IMR-90 (cell line): ENCODE results near the gene PRXL2B. TPM values are rescaled to one million over a fixed set of nuclear protein-coding genes. Genes with fewer than 3 reads are reported as not detected.

Source experiments
- ATAC-seq: fragments of 200-7000 bp; cut with Tn5 transposase; 2 replicates; pipeline ENCODE4 v1.9.1; 2020; ENCODE audit warnings: low read depth, mild to moderate bottlenecking, moderate library complexity
- BruUV-seq: library from RNA; stranded (reverse); fragments of 400-500 nt; replicated peaks from 2 replicates; lab custom pipeline; 2021; lab: Mats Ljungman, UMichigan
- CTCF ChIA-PET: fragments of 300-600 bp; formaldehyde crosslinking; extraction: SDS; loops from one replicate; lab custom pipeline; 2021; ENCODE audit warnings: antibody characterized with exemption; lab: Yijun Ruan, JAX
- POLR2A ChIA-PET: fragments of 300-600 bp; sonication (Branson Sonifier 250); formaldehyde crosslinking; loops from one replicate; lab custom pipeline; 2022; ENCODE audit warnings: antibody characterized with exemption; ENCODE audit not compliant: unreplicated experiment; lab: Charles Lee
- DNase-seq: peaks from one replicate; pipeline ENCODE4 v3.0.0; 2013
- H2AFZ ChIP-seq: replicated peaks from 2 replicates; pipeline ENCODE3; 2013; ENCODE audit warnings: low read length, mild to moderate bottlenecking; ENCODE audit not compliant: poor library complexity
- H2AK5ac ChIP-seq: 2 replicates; pipeline ENCODE4 v1.6.1; 2013; ENCODE audit warnings: low read depth, low read length, inconsistent platforms
- H2AK9ac ChIP-seq: replicated peaks from 2 replicates; pipeline ENCODE3; 2013; ENCODE audit warnings: mild to moderate bottlenecking, low read depth, low read length, moderate library complexity; ENCODE audit not compliant: poor library complexity
- H2BK120ac ChIP-seq: 2 replicates; pipeline ENCODE4 v1.6.1; 2013; ENCODE audit warnings: low read depth, low read length, inconsistent platforms
- H2BK15ac ChIP-seq: 3 replicates; pipeline ENCODE4 v1.6.1; 2013; ENCODE audit warnings: low read depth, low read length, inconsistent platforms
- H2BK20ac ChIP-seq: 2 replicates; pipeline ENCODE4 v1.6.1; 2013; ENCODE audit warnings: low read depth, mild to moderate bottlenecking, inconsistent platforms, low read length, moderate library complexity
- H2BK5ac ChIP-seq: 2 replicates; pipeline ENCODE4 v1.6.1; 2013; ENCODE audit warnings: mild to moderate bottlenecking, low read depth, low read length, inconsistent platforms; ENCODE audit not compliant: poor library complexity, severe bottlenecking
- H3K14ac ChIP-seq: replicated peaks from 2 replicates; pipeline ENCODE4 v1.6.1; 2013; ENCODE audit warnings: low read depth, low read length, inconsistent platforms
- H3K18ac ChIP-seq: 2 replicates; pipeline ENCODE4 v1.6.1; 2013; ENCODE audit warnings: low read depth, low read length, control low read depth
- H3K23ac ChIP-seq: 2 replicates; pipeline ENCODE4 v1.6.1; 2013; ENCODE audit warnings: low read depth, low read length, inconsistent platforms
- H3K27ac ChIP-seq: 2 replicates; pipeline ENCODE4 v1.5.1; 2013; ENCODE audit warnings: mild to moderate bottlenecking, control low read depth, low read length; ENCODE audit not compliant: insufficient read depth
- H3K27me3 ChIP-seq: 2 replicates; pipeline ENCODE4 v1.6.1; 2013; ENCODE audit warnings: low read length; ENCODE audit not compliant: control insufficient read depth, insufficient read depth
- H3K36me3 ChIP-seq: 2 replicates; pipeline ENCODE4 v1.6.1; 2013; ENCODE audit warnings: low read length, mixed read lengths; ENCODE audit not compliant: control insufficient read depth, insufficient read depth
- H3K4ac ChIP-seq: 2 replicates; pipeline ENCODE4 v1.6.1; 2013; ENCODE audit warnings: low read depth, low read length, inconsistent platforms
- H3K4me1 ChIP-seq: 2 replicates; pipeline ENCODE4 v1.6.1; 2013; ENCODE audit warnings: low read length, mixed read lengths; ENCODE audit not compliant: control insufficient read depth, insufficient read depth
- H3K4me2 ChIP-seq: 2 replicates; pipeline ENCODE4 v1.6.1; 2013; ENCODE audit warnings: low read depth, mild to moderate bottlenecking, control low read depth, low read length, moderate library complexity
- H3K4me3 ChIP-seq: 2 replicates; pipeline ENCODE4 v1.5.1; 2013; ENCODE audit warnings: low read depth, mild to moderate bottlenecking, control low read depth, low read length, moderate library complexity; ENCODE audit not compliant: insufficient read depth
- H3K56ac ChIP-seq: 2 replicates; pipeline ENCODE4 v1.6.1; 2013; ENCODE audit warnings: low read length, inconsistent platforms; ENCODE audit not compliant: insufficient read depth; ENCODE audit errors: extremely low read depth
- H3K79me1 ChIP-seq, 2 experiments: 2 replicates each; pipeline ENCODE4 v1.6.1; 2013; ENCODE audit warnings: low read length in 2 of 2, inconsistent platforms in 1 of 2, low read depth in 1 of 2
- H3K9ac ChIP-seq: 2 replicates; pipeline ENCODE4 v1.6.1; 2013; ENCODE audit warnings: low read depth, low read length, control low read depth
- H3K9me1 ChIP-seq: 2 replicates; pipeline ENCODE4 v1.6.1; 2013; ENCODE audit warnings: low read length, inconsistent platforms; ENCODE audit not compliant: insufficient read depth
- H3K9me3 ChIP-seq: 2 replicates; pipeline ENCODE4 v1.6.1; 2013; ENCODE audit warnings: low read length; ENCODE audit not compliant: control insufficient read depth, insufficient read depth
- H4K20me1 ChIP-seq: 2 replicates; pipeline ENCODE4 v1.6.1; 2013; ENCODE audit warnings: low read length, inconsistent platforms; ENCODE audit not compliant: insufficient read depth
- H4K5ac ChIP-seq: 2 replicates; pipeline ENCODE4 v1.6.1; 2013; ENCODE audit warnings: mild to moderate bottlenecking, low read depth, low read length, control low read depth
- H4K8ac ChIP-seq, 2 experiments: 2 replicates each; pipeline ENCODE4 v1.6.1; 2013; ENCODE audit warnings: low read depth in 2 of 2, low read length in 2 of 2, control low read depth in 1 of 2, inconsistent platforms in 1 of 2
- H4K91ac ChIP-seq: 2 replicates; pipeline ENCODE4 v1.6.1; 2013; ENCODE audit warnings: low read depth, low read length, inconsistent platforms; ENCODE audit not compliant: insufficient read depth
- BHLHE40 ChIP-seq: fragments of 150-350 bp; IDR thresholded peaks from 2 replicates; pipeline ENCODE4 v1.6.1; 2016; ENCODE audit warnings: mild to moderate bottlenecking, low read depth, low read length
- CEBPB ChIP-seq: IDR thresholded peaks from 2 replicates; pipeline ENCODE4 v1.6.1; 2012; ENCODE audit warnings: low read depth, low read length, improper control_type of control experiment
- CHD1 ChIP-seq: IDR thresholded peaks from 2 replicates; pipeline ENCODE4 v1.6.1; 2012; ENCODE audit warnings: low read depth, low read length, improper control_type of control experiment
- CTCF ChIP-seq: conservative IDR thresholded peaks from 2 replicates; pipeline ENCODE4 v1.5.1; 2012; ENCODE audit warnings: mild to moderate bottlenecking, low read depth, low read length, improper control_type of control experiment
- ELK1 ChIP-seq: fragments of 150-350 bp; IDR thresholded peaks from 2 replicates; pipeline ENCODE4 v1.6.1; 2016; ENCODE audit warnings: low read depth, mild to moderate bottlenecking, low read length, moderate library complexity, borderline replicate concordance
- FOS ChIP-seq: fragments of 150-350 bp; IDR thresholded peaks from 2 replicates; pipeline ENCODE4 v1.6.1; 2016; ENCODE audit warnings: low read depth, low read length
- MAFK ChIP-seq: IDR thresholded peaks from 2 replicates; pipeline ENCODE4 v1.6.1; 2012; ENCODE audit warnings: low read depth, low read length, improper control_type of control experiment
- MAZ ChIP-seq: IDR thresholded peaks from 2 replicates; pipeline ENCODE4 v1.6.1; 2012; ENCODE audit warnings: low read depth, mild to moderate bottlenecking, low read length, improper control_type of control experiment, moderate library complexity, borderline replicate concordance
- MXI1 ChIP-seq: IDR thresholded peaks from 2 replicates; pipeline ENCODE4 v1.6.1; 2012; ENCODE audit warnings: low read depth, mild to moderate bottlenecking, low read length, moderate library complexity, borderline replicate concordance
- NFE2L2 ChIP-seq: fragments of 150-350 bp; IDR thresholded peaks from 2 replicates; pipeline ENCODE4 v1.6.1; 2016; ENCODE audit warnings: low read depth, mild to moderate bottlenecking, low read length
- POLR2A ChIP-seq: IDR thresholded peaks from 2 replicates; pipeline ENCODE4 v1.6.1; 2012; ENCODE audit warnings: mild to moderate bottlenecking, low read depth, low read length
- RAD21 ChIP-seq: IDR thresholded peaks from 2 replicates; pipeline ENCODE4 v1.6.1; 2012; ENCODE audit warnings: low read length, improper control_type of control experiment
- RCOR1 ChIP-seq: IDR thresholded peaks from 2 replicates; pipeline ENCODE4 v1.6.1; 2012; ENCODE audit warnings: mild to moderate bottlenecking, low read length, improper control_type of control experiment; ENCODE audit not compliant: insufficient replicate concordance
- RFX5 ChIP-seq: IDR thresholded peaks from 2 replicates; pipeline ENCODE4 v1.8.0; 2012; ENCODE audit warnings: low read depth, mild to moderate bottlenecking, low read length, moderate library complexity
- SMC3 ChIP-seq: fragments of 150-350 bp; IDR thresholded peaks from 2 replicates; pipeline ENCODE4 v1.6.1; 2016; ENCODE audit warnings: low read depth, mild to moderate bottlenecking, antibody characterized with exemption, low read length, moderate library complexity
- USF2 ChIP-seq: fragments of 150-350 bp; IDR thresholded peaks from 2 replicates; pipeline ENCODE4 v1.6.1; 2017; ENCODE audit warnings: mild to moderate bottlenecking, antibody characterized with exemption, low read length, low read depth
- WGBS, 2 experiments: methylation state at CpG; one replicate each; pipeline versions ENCODE4 v1.1.5 to v1.1.7; 2013; ENCODE audit warnings: missing lambda C conversion rate in 2 of 2; ENCODE audit not compliant: insufficient read length in 1 of 2; ENCODE audit errors: extremely low coverage in 2 of 2; 5-methylcytosine and 5-hydroxymethylcytosine counted together
- dilution Hi-C: fragments of 300-500 bp; cut with HindIII; formaldehyde crosslinking; loops from one replicate; pipeline ENCODE4 v1.14.3; 2018; ENCODE audit warnings: low sequenced_read_pairs; ENCODE audit not compliant: unreplicated experiment
- in situ Hi-C: fragments of 300-500 bp; cut with MboI; formaldehyde crosslinking; loops from 3 replicates; pipeline ENCODE4 v1.14.3; 2019; ENCODE audit warnings: low sequenced_read_pairs, inconsistent platforms, mixed read lengths
- intact Hi-C: fragments of 100-400 bp; cut with micrococcal nuclease; formaldehyde crosslinking; loops from 2 replicates; pipeline ENCODE4 v1.10.0; 2022
- polyA plus RNA-seq, 3 experiments: library from polyadenylated mRNA; depleted of rRNA; stranded (reverse); fragments of >200 nt; gene quantifications; 2 replicates each; pipeline ENCODE4 v1.2.3, GENCODE V29; 2012; ENCODE audit warnings: low replicate concordance in 1 of 3
- total RNA-seq: library from RNA; depleted of rRNA; stranded (reverse); fragments of >200 nt; gene quantifications from 2 replicates; pipeline ENCODE4 v1.2.3, GENCODE V29; 2012

The PRXL2B gene
- total and polyA plus RNA-seq, 2 of the 4 experiments (the other 2 are of a cell fraction), result 10.9 to 22.3 TPM

- dilution Hi-C loops, result no loop called here
- no peak overlapping the region for H2AK9ac ChIP-seq
- no peak for ATAC-seq
- H3K27me3 ChIP-seq, result peaks cover 5% of the 10 kb centered on the region
- no peaks in the 10 kb centered on the region for H3K9me3 ChIP-seq
- ChIA-PET CTCF (no interaction called here), POLR2A (no interaction called here)
- H2BK20ac ChIP-seq, result no peak overlapping the region
- no TSS peak for BruUV-seq
- H4K91ac ChIP-seq, result no peak overlapping the region
- H3K14ac ChIP-seq, result no peak overlapping the region
- peaks cover 0 to 13% of the 10 kb centered on the region in 2 experiments; a peak in 2 of 4 replicates for H3K79me1 ChIP-seq
- no peak for DNase-seq
- no peak overlapping the region for H3K56ac ChIP-seq
- H4K5ac ChIP-seq, result no peak overlapping the region
- no peak overlapping the region for H2AFZ ChIP-seq
- no peak overlapping the region for H3K9ac ChIP-seq
- H4K8ac ChIP-seq, result no peak overlapping the region
- no peak overlapping the region for H3K4me2 ChIP-seq
- H2AK5ac ChIP-seq, result no peak overlapping the region
- no peak overlapping the region for H2BK15ac ChIP-seq
- no peak overlapping the region for H2BK120ac ChIP-seq
- no peak for TF ChIP-seq POLR2A
- TF ChIP-seq MAFK, result no peak
- no peak for TF ChIP-seq CEBPB
- TF ChIP-seq FOS, result no peak
- TF ChIP-seq SMC3, result no peak
- TF ChIP-seq MXI1, result no peak
- no peak for TF ChIP-seq ELK1
- no peak for TF ChIP-seq USF2
- no peak for TF ChIP-seq MAZ
- TF ChIP-seq CHD1, result no peak
- TF ChIP-seq RCOR1, result no peak
- no peak for TF ChIP-seq BHLHE40
- no peak for TF ChIP-seq NFE2L2
- TF ChIP-seq RFX5, result no peak
- no peak for TF ChIP-seq CTCF
- no peak for TF ChIP-seq RAD21
- no peak overlapping the region for H3K4me3 ChIP-seq
- H3K9me1 ChIP-seq, result peaks cover 5% of the 10 kb centered on the region
- in situ Hi-C loops, result no loop called here
- H3K18ac ChIP-seq, result no peak overlapping the region
- WGBS, 2 experiments, result 62% methylated on average over 3 of the region's 10 CpGs; no CpG with 5 or more reads in 1 of the 2 experiments
- no peaks in the 10 kb centered on the region for H3K36me3 ChIP-seq
- H4K20me1 ChIP-seq, result no peaks in the 10 kb centered on the region; the same call in 1 of the 2 replicates
- H3K4me1 ChIP-seq, result peaks cover 9% of the 10 kb centered on the region
- no peak overlapping the region for H3K4ac ChIP-seq
- intact Hi-C loops, result no loop called here
- H2BK5ac ChIP-seq, result no peak overlapping the region
- no peak overlapping the region for H3K23ac ChIP-seq
- no peak overlapping the region for H3K27ac ChIP-seq
These were observed 5.9 kb upstream of the PRXL2B start for GRCh38 chr1:2580691-2581090.
